ENCODE results near the gene HOXA13.
A peak's percentile ranks its signal among the peaks of the same experiment; 100 is the strongest.

Gene HOXA13

DNA sequence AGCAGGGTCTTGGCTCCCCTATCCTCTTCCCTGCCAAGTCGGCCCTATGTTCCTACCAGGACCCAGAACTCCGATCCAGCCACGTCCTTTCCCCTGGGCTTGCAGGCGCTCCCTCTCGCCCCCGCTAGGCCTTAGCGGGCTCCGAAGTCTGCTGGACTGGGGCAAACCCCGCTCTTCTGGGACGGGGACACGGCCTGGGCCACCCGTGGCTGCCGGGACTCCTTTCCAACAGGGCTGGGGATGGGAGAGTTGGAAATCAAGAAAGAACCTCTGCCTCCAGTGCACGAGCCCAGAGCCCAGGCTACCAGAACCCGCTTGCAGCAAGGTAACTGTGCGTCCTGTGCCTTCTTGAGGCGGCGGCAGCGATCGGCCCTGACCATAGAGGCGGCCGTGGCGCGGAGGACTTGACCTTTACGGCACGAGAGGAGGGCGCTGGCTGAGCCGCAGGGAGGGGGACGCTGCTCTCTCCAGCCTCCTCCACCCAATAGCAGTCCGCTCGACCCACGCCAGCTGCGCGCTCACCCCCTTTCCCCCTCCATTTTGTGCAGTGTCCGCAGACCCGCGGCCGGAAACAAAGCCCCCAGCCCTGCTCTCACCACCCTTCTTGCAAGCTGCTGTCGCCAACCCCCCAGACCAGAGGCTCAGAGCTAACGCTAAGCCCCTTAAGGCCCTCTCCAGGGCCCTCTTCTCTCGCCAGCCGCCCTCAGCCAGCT is 7.9 kb downstream of the HOXA13 start:
- DNase-seq, result no peak

DNA sequence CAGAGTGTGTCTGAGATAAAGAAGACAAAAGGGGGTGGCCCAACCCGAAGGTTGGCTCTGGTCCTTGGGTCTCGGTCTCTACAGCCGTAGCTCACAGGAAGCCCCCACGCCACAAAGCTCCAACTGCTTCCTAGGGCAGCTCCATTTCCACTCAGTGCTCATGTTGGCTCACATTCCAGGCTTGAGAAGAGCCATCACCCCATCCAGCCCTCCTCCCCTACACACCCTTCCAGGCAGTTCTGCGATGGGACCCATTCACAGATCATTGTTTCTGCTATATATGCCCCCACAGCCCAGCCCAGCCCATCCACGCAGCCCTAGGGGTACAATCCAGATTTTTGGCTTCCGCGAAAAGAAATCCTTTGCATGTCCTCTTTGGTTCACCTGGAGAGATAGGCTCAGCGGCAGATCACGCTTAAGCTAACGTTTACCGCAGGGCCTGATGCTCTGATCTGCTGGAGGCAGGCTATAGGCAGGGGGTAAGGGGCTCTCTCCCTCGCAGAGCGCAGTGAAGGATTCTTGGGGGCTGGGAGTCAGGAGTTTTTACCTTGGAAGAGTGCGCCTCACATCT is 8.6 kb downstream of the HOXA13 start:
- DNase-seq, result no peak

DNA sequence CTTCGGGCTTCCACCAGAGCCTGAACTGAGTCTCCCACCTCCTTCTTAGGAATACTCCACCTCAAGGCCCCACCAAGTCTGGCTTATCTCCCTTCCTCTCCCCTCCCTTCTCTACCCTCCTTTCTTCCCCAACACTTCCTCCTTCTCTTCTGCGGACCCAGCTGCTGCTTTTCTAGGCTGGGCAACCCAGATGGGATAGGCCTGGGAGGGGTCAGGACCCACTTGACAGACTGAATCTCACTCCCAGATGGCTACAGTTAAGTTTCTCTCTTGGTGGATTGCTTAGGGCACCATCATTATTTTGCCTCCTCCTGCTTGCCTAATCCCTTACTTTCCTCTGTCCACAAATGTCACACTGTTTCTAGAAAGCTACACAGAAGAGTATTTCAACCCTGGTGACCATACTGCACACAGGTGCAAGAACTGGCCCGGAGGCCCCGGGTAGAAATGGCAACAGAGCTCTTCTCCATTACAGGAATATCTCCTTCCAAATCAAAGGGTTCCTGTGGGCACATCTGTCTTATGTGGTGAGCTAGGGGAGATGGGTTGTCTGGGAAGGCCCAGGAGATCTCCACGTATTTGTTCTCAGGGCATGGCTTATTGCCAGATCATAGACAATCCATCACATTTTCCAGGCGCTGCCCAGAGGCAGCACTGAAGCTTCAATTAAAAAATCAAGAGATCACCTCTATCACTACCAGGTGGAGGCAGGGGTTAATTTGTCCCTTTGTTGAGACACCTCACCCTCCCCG is 9.7 kb downstream of the HOXA13 start:
- no peak for DNase-seq

DNA sequence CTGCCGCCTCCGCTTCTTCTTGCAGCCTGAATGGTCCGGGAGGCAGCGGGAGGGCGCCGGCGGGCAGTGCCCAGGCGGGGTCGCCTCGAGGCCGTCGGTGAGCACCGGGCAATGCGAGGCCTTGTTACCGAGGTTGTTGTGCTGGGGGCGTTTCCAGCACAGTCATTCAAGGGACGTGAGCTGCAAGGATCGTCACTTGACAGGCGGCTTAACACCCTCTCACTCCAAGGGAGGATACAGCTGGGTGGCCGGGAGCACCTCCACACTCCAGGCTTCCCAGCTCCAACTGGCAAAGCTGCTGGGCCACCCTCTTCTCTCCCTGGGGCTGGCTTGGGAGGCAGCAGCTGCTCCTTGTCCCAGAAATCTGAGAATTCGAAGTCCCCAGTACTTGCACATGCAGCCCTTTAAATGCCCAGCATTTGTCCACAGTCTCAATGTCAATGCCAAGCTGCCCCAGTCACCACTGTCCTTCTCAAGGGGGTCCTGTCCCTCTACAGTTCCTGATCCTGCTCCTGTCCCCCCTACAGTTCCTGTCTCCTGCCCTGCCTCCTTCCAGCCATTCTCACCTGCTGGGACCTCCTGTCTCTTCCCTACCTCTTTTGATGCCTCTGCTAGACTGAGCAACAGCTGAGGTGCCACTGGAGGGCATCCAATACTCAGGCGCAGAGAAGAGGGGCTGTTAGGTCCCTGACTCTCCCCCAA is 10.4 kb downstream of the HOXA13 start:
- no peak for DNase-seq

DNA sequence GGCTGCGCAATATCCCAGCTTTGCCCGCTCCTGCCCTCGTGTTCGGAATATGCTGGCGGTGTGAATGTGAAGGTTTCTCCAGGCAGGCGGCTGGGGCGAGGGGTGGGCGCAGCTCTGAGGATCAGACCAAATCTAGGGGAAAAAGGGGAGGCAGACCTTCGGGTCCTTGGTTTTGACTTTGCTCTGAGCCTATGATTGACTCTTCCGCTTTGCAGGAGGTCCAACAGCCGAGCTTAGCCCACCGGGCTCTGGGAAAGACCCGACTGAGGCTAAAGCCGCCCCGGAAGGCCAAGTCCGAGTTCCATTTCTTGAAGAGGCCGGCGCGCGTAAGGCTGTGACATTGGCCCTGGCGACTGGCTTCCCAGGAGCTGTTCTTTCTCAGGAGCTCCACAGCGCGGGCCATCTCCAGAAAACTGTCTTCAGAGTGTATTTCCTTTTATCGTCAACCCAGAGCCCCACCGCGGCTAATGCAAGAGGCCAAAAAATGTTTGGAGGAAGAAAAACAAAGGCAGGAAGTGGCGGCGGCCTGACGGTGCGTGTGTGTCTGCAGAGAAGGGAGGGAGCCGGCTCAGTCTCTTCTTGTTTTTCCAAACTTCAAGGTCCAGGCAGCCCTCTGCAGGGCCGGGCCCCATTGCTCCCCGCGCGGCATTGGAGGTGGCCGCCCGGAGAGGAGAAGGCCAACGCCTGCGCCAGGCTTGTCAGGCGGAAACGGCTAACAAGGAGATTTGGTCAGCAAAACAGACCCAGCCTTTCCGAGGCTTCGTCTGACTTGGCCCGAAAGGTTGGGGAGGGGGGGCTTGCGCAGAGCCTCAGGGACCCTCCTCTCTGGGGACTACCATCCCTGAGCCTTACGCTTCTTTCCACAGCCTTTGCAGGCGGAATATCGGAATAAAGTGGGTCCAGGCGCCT is 11.3 kb downstream of the HOXA13 start:
- peak; percentile 54 for DNase-seq

DNA sequence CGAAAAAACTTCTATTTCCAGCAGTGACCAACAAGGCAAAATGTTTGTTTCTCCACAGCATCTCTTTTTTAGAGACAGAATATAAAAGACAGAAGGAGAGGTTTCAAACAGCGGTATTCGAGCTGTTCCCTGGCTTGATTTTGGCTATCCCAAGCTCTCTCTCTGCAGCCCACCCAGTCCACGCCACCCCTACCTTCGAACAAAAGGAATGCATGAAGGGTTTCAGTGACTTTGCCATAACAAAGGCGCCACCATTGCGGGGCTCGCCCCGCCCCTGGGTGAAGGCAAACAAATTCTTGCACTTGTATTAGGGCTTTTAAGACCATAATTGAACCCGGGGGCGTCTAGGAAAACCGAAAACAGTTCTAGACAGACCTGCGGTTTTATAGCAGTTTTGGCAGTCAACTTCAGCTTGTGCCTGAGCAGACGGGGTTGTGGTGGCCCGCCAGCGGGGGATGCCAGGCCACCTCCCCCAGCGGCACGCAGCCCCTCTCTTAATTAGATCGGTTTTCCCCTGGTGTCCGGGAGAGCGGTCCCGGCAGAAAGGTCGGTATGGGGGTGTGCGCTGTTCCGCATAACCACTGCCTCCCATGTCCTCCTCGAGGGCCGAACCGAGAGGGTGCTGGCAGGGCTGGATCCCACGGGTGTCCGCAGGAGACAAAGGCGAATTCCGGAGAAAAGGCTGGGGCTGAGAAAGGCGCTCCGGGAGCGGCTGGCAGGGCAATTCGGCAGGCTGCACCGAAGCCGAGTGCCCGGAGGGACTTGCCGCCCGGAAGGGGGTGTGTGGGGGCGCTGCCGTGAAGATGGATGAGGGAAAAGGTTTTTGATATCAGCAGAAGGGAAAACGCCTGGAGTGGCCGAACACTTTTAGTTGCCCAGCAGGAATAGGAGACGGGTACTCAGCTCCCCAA is 12.2 kb downstream of the HOXA13 start:
- DNase-seq, result no peak

DNA sequence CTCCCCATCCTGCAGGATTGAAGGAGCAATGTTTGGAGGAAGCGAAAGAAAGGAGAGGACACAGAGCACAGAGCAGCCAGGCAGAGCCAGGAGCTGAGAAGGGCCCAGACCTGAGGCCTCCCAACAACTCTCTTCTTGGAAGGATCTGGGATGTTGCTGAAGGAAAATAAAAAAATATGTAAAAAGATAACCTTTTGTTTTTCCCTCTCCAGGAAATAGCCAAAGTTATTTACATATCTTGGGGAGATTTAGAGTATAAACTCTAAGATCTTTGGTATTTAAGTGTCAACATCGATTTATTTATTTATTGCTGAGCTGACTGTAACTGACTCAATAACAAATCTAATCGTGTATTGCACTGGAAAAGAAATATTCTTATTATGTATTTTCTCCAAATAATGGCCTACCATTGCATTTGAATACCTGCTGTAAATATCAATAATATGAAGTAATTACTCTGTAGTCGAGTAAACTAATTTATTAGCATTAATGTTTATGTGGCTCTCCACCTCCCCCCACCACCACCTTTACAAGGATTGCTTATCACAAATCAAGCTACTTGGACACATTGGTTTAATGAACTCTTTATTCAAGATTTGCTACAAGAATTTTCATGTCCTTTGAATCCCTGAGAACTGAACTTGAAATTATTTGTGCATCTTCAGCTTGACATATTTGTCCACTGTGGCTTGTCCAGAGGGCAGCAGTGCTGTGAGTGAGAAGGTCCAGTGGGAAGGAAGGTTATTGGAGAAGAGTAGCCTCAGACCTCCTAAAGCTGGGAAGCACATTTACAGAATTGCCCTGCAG is 13.0 kb downstream of the HOXA13 start:
- no peak for DNase-seq

DNA sequence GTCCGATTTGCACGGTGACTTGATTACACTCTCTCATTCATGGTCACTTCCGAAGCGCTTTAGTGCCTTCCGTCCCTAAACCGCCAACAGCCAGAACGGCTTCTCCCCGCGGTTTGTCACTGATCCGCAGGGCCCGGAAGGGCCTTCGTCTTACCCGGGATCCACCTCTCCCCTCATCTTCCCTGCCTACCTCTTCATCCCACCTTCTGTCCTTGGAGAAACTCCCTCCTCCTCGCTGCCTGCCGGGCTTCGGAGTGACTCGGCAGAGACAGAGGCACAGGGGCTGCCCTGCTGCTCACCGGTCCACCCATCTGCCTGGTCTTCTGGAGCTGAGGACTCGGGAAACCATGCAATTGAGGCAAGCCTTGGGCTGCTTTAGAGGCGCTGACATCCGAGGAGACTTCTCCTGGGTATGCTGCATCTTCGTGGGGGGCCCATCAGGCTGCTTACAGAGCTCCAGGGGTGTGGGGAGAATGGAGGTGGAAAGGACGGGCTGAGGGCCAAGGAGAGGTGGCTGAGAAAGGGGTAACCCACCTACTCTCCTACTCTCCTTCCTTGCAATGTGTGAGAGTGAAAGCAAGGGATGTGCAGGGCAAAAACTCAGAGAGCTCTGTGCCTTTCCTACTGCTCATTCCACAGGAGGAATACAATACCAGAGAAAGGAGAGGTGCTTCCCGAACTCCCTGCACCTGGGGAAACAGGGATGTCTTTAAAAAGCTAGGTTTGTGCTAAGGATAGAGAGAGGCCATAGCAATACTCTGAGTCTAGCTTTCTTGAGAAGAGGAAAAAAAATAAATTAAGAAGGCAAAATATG is 13.8 kb downstream of the HOXA13 start:
- no peak for DNase-seq

DNA sequence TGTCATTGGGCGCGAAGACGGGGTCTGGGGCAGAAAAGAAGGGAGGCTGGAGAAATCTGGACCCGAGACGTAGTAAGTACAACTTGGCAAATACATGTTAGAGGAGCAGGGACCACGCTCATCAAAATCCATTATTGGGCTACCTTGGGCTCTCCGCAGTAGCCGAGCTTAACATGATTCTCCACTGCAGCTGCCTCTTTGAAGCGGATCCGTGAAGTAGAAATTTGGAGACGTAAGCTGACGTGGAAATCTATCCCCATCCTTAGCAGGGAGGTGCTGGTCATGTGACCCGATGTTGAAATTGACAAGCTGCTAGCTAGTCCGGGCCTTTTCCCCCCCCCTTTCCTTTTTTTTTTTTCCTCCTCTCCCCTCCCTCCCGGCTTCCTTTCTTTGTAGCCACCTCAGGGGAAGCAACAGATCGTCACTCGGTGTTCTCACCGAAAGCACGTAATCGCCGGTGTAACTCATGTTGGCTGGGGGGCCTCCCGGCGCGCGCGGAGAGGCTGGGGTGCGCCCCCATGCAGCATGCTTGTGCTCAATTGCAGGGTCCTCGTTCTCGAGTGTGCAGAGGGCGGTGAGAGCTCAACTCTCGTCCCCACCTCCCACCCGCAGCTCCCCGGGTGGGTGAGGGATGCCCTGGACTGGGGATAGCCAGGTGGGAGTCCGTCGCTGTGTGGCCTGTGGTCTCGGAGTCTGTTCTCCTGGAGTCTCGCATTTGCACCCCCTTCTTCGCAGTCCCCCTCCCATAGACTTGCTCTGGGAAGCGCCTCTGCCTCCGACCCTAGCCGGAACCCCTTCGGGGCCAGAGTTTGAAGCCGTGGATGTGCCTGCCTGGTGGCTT is 14.7 kb downstream of the HOXA13 start, which contains the start of gene HOXA11:
HOXA11 (minus strand) TSS at position 220 of the 841 bp plus-strand sequence; CDS start at position 132, 88 bp downstream.
- no peak for DNase-seq

DNA sequence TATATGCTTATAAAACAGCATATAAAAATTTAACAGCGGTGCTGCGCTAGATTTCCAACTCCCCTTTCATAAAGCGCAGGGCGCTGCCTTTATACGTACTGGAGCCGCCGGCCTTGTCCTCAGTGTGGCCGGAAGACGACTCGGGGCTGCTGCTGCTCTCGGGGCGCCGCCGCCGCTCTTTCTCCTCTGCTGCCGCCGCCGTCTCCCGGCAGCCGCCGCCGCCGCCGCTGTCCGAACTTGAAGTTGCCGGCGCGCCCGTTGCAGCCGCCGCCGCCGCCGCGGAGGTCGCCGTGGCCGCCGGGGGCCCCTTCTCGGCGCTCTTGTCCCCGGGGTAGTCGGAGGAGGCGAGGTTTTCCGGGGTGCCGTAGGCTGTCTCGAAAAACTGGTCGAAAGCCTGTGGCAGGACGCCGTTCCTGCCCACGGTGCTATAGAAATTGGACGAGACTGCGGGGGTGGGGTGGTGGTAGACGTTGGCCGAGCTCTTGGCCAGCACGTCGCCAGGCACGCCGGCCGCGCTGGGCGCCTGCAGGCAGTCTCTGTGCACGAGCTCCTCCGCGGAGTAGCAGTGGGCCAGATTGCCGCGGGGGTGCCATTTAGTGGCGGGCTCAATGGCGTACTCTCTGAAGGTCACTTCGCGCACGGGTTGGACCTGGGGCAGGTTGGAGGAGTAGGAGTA is 15.4 kb downstream of the HOXA13 start:
- no peak for DNase-seq

DNA sequence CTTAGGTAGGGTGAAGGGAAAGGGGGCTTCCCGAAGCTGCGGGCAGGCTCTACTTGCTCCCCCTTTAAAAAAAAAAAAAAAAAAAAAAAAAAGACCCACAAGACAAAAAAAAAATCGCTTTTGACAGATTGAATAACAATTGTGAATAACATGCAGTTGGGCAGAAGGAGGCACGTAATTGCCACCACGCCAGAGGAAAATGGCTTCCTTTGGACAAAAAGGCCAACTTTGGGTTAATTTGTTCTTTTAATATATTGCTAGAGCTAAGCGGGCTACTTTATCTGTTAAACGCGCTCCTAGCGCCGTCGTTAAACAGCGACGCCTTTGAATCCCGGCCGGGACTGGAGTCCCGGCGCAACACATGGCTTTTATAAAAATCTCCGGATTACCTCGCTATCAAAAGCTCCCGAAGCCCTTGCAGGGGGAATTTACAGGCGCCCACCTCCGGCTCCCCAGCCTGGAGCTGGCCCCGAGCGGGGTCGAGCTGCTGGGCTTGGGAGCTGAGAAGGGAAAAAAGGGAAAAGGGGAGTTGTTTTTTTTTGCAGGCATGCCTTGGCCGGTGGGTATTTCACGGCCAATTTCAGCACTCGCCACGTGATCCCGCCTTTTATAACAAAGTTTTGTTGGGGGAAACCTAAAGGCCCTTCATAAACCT is 16.1 kb downstream of the HOXA13 start:
- DNase-seq, result no peak

DNA sequence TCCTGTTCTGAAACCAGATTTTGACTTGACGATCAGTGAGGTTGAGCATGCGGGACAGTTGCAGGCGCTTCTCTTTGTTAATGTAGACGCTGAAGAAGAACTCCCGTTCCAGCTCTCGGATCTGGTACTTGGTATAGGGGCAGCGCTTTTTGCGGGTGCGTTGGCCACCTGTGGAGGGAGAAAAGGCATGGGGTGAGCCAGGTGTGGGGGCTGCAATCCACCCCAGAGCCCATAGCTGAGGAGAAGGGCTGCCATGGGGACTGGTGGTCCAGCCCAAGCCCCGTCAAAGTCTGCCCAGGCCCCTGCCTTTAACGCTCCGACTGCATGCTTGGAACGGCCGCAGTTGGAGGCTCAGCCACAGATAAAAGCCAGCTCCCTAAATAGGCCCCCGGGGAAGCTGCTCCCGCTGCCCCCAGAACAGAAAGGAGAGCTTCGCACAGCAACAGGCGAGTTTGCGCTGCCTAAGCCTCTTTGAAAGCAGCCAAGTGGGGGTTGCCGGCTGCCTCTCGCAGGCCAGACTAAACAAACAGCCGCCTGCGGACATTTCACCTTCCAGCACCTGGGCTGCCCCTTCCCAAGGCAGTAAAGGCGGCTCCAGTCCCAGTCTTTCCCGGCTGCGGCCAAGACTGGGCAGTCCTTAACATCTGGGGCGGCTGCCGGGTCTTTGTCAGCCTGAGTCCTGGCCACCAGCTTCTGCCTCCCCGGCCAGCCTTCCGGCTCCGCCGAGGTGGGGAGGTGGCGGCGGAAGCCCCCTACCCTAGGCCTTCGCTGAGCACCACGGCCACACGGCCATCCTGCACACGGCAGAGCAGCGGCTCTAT is 16.8 kb downstream of the HOXA13 start:
- no peak for DNase-seq

DNA sequence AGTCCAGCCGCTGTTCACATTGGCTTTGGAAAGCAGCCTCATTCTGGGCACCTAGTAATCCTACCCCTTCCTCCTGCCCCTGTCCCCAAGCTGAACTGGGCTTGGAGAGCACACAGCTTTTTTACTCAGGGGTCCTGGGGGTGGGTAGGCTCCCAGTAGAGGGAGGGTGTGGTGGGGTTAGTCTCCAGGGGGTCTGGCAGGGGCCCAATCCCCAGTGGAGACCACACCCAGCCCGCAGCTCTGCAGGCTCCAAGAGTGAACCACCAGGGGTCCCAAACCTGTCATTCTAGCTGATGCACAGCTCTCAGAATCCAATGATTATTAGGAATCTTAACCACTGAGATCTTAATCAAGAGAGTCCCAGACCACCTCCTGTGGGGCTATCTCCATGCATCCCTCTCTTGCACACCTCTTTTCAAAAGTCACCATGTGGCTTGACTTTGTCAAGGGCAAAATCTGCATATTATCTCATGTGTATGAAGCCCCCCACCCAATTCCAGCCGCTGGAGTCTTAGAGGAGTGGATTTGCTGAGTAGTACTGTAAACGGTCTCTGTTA is 17.5 kb downstream of the HOXA13 start:
- DNase-seq, result no peak

DNA sequence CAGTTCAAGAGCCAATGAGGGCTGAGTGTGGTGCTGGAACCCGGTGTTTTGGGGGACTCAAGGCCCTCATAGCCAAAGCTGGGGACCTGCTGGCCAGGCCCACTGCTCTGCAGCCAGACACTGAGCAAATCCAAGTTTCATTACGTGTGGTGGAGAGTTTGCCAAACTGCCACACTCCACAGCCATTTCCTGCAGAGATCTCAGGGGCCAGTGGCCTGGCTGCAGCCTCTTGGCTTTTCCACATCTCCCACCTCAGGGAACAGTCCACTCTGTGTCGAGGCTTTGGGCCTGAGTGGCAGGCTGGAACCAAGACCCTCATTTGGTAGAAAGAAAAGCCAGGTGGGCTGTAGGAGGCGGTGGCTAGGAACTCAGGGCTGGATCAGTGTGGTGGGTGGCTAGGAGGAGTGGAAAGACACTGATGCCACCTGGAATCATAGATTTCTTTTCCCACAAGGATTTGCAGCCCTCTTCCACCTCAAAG is 18.1 kb downstream of the HOXA13 start:
- DNase-seq, result no peak
